Esophagus squamous epithelium (tissue), 4 donors: ENCODE measurements around the gene VMAC.

Experiments used
- CTCF ChIP-seq, 6 experiments: fragments of 450-650 bp in 4 of 6; fragments of 200-600 bp in 2 of 6; sonication (generic) in 2 of 6; IDR thresholded peaks; one replicate each; pipeline ENCODE4 v1.5.1; 2016 to 2019; ENCODE audit warnings: antibody characterized with exemption in 6 of 6, mild to moderate bottlenecking in 4 of 6, moderate library complexity in 4 of 6
- POLR2A ChIP-seq, 4 donors: fragments of 450-650 bp; IDR thresholded peaks; one replicate each; pipeline ENCODE4 v1.6.1; 2017; ENCODE audit warnings: antibody characterized with exemption in 4 of 4, mild to moderate bottlenecking in 4 of 4, moderate library complexity in 3 of 4

DNA sequence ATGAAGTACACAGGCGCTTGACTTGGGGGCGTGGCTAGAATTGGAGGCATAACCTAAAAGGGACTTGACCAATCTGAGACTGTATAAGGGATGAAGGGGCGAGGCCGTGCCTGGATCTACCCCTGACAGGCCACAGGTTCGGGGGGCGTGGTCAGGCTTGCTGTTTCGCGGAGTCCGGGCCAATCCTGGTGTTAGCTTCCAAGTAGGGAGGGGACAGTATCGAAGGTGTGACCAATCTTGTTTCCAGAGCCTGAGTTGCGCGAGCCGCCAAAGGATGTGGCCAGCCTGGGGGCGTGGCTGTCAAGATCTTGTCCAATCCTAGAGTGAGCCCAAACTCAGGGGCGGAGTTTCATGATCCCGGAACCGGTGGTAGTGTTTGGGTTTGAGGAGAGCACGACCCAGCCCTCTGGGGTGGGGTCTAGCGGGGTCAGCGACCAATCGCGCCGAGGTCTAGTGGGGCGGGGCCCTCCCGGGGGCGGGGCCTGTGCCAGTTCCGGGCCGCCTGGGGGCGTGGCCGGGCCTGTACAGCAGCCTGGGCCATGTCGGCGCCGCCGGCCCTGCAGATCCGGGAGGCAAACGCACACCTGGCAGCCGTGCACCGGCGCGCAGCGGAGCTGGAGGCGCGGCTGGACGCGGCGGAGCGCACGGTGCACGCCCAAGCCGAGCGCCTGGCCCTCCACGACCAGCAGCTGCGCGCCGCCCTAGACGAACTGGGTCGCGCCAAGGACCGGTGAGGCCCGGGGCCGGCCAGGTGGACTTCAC lies at the start of gene VMAC:
- peak in 3 of 6 experiments; percentile 5 to 10 (median 9) for TF ChIP-seq CTCF (IDR thresholded peaks at IDR 0.05)
- TF ChIP-seq POLR2A (IDR thresholded peaks at IDR 0.05), result peak in 2 of 4 donors; percentile 56 to 67
